HepG2 (cell line): ENCODE data around the gene RABEP2. TPM values are rescaled to one million over a fixed set of nuclear protein-coding genes. Genes with fewer than 3 reads are reported as not detected.
A peak's percentile ranks its signal among the peaks of the same experiment; 100 is the strongest.

Source experiments
- ADNP ChIP-seq: sonication (generic); formaldehyde crosslinking; IDR thresholded peaks from 2 replicates; pipeline ENCODE4 v1.4.0; 2020; ENCODE audit warnings: missing genetic modification reagents
- ATM ChIP-seq: fragments of 450-650 bp; IDR thresholded peaks from 2 replicates; pipeline ENCODE4 v1.7.1; 2017; ENCODE audit warnings: mild to moderate bottlenecking, borderline replicate concordance
- FOXO1 ChIP-seq: sonication (generic); formaldehyde crosslinking; IDR thresholded peaks from 2 replicates; pipeline ENCODE4 v1.4.0; 2020; ENCODE audit warnings: missing genetic modification reagents
- JARID2 ChIP-seq: sonication (generic); formaldehyde crosslinking; IDR thresholded peaks from 2 replicates; pipeline ENCODE4 v1.8.1; 2023; ENCODE audit warnings: missing genetic modification reagents, inconsistent platforms; ENCODE audit not compliant: insufficient replicate concordance
- PRDM15 ChIP-seq: sonication (generic); formaldehyde crosslinking; IDR thresholded peaks from 2 replicates; pipeline ENCODE4 v1.4.0; 2020; ENCODE audit warnings: missing genetic modification reagents
- RFX1 ChIP-seq: fragments of 450-650 bp; IDR thresholded peaks from 2 replicates; pipeline ENCODE4 v1.6.1; 2017
- ZBTB4 ChIP-seq: sonication (generic); formaldehyde crosslinking; IDR thresholded peaks from 2 replicates; pipeline ENCODE4 v1.4.0; 2020; ENCODE audit warnings: missing genetic modification reagents, mild to moderate bottlenecking, borderline replicate concordance
- ZFP62 ChIP-seq: sonication (generic); formaldehyde crosslinking; IDR thresholded peaks from 2 replicates; pipeline ENCODE4 v1.4.0; 2020; ENCODE audit warnings: missing genetic modification reagents
- ZNF513 ChIP-seq: sonication (generic); formaldehyde crosslinking; conservative IDR thresholded peaks from 2 replicates; pipeline ENCODE4 v1.5.0; 2020; ENCODE audit warnings: missing genetic modification reagents
- ZNF770 ChIP-seq: sonication (generic); formaldehyde crosslinking; IDR thresholded peaks from 2 replicates; pipeline ENCODE4 v1.5.0; 2020; ENCODE audit warnings: mild to moderate bottlenecking, missing genetic modification reagents
- ZNF83 ChIP-seq: sonication (generic); formaldehyde crosslinking; IDR thresholded peaks from 2 replicates; pipeline ENCODE4 v1.4.0; 2020; ENCODE audit warnings: missing genetic modification reagents, mild to moderate bottlenecking, borderline replicate concordance
- polyA plus RNA-seq, 8 experiments: library from polyadenylated mRNA; depleted of rRNA in 3 of 8; stranded (reverse) in 7 of 8; unstranded in 1 of 8; fragments of >200 nt; fragmentation: Illumina TruSeq in 4 of 8; extraction: Trizol in 4 of 8; gene quantifications; 2 replicates each; pipeline versions ENCODE4 v1.2.1 to v1.2.3, GENCODE V29; 2011 to 2016; ENCODE audit warnings: low read depth in 4 of 8, missing spikeins in 1 of 8, mixed read lengths in 1 of 8; ENCODE audit not compliant: insufficient read depth in 1 of 8
- total RNA-seq, 5 experiments: library from RNA; depleted of rRNA; stranded (reverse); fragments of >200 nt; fragmentation: Illumina TruSeq; extraction: Trizol; gene quantifications; 2 replicates each; pipeline ENCODE4 v1.2.3, GENCODE V29; 2016; ENCODE audit warnings: low read depth in 1 of 5

RABEP2 gene
- total and polyA plus RNA-seq, 2 of the 13 experiments (the other 11 are each of a cell fraction or from before 2014, with no cell fraction given), result 10.8 to 18.4 TPM

GRCh38 chr16:28974437-28975157 lies 49.6 kb upstream of the RABEP2 start, which contains the start of gene SPNS1 (continued):
- TF ChIP-seq ZNF770 (CRISPR knock-in tag), result no peak
- TF ChIP-seq FOXO1 (CRISPR knock-in tag), result peak; percentile 53; the same call in 1 of the 2 replicates
- TF ChIP-seq ZNF513 (CRISPR knock-in tag), result no peak
- peak; percentile 90 for TF ChIP-seq ZBTB4
- TF ChIP-seq JARID2 (CRISPR knock-in tag), result peak; percentile 92
- no peak for TF ChIP-seq ATM
- no peak for TF ChIP-seq ZFP62 (CRISPR knock-in tag)
- TF ChIP-seq ADNP (CRISPR knock-in tag), result no peak
- TF ChIP-seq RFX1, result peak; percentile 71; the same call in 1 of the 2 replicates
- TF ChIP-seq ZNF83 (CRISPR knock-in tag), result peak; percentile 55; the same call in 1 of the 2 replicates
- TF ChIP-seq PRDM15, result peak; percentile 74
